ENCODE data around the gene FZD2.
A peak's percentile ranks its signal among the peaks of the same experiment; 100 is the strongest.
"Not testable (repeated sequence)": the region's sequence is repeated elsewhere in the genome, so short reads cannot be mapped to it uniquely, and the experiment has no call there.

Gene FZD2

DNA sequence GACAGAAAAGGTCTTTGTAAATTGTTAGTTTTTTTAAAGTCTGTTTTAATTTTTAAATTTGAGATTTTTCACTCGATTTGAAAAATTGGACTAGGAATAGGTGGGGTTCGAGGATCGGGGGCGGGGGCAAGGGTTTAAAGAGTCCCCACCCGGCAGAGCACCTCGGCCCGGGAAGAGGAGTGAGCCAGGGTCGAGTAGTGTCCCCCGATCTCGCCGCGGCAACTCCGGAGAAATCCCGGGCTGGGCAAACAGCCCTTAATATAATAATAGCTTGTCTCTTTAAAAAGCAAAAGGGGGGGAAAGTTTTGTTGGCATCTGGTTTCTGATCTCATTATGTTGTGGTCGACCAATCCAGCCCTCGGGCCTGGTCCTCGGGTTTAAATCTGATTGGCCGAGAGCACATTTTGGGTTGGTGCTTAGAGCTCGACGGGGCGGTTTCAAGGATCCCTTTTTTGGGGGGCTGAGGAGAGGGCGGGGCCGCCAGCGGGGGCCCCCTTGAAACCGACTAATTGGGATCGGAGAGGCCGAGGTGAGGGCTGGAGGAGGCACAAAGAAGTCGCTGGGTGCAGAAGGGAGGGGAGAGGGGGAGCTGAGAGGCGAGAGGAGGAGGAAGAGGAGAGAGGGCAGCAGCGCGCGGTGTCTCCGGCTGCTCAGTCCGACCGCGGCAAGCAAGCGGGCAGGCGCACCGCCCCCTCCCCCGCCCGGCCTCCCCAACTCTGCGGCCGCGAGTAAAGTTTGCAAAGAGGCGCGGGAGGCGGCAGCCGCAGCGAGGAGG lies at the start of gene FZD2:
Gene FZD2, plus strand, starts transcription at position 653 of the 775 bp plus-strand sequence. CDS start 205 bp downstream, outside the sequence.
- DNase-seq, result peak; percentile 97

DNA sequence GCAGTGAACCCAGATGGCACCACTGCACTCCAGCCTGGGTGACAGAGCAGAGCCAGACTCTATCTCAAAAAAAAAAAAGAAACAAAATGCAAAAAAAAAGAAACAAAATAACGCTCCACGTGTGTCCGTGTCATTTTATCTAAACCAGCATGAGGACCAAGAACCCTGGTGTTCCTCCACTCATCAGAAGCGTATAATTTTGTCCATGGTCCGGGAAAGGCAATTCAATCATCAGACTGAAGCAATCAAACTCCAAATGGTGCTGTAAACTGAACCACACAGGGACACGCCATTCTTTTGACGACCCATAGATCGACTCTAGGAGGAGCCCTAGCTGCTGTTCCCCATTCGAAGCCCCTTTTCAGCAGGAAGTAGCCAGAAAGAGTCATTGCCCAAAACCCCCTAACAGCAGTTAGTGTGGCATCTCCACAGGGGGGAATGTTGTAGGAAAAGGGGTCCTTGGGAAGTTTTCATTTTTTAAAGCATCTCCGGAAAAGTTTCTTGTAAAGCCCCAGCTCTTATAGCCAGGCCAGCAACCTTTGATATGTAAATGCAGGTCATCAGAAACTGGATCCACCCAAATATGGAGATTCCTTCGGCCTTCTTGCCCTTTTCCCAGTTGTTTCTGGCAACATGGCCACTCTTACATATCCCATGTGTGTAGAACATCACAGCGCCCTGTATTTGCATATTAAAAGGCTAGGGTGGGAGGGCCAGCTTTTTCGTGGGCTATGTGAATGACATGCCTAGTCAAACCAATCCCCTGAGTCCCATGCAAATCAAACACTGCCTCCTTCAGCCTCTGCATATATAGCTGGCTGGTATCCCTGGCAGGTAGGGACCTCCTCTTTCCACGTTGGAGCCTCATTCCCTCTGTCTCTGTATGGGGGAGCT lies 45.8 kb upstream of the FZD2 start:
- peak; percentile 11 for DNase-seq

DNA sequence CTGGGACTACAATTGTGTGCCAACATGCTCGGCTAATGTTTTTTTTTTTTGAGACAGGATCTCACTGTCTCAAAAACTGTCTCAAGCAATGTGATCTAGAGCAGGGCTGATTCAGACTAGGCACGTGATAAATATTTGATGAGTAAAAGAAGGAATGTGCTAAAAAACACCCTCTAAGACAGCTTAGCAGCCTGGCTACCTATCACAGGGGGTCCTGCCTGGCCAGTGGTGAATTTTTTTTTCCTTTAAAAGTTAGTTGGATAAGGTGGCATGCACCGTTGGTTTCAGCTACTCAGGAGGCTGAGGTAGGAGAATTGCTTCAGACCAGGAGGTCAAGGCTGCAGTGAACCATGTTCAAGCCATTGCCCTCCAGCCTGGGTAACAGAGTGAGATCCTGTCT lies 39.3 kb upstream of the FZD2 start:
- DNase-seq, result no peak

DNA sequence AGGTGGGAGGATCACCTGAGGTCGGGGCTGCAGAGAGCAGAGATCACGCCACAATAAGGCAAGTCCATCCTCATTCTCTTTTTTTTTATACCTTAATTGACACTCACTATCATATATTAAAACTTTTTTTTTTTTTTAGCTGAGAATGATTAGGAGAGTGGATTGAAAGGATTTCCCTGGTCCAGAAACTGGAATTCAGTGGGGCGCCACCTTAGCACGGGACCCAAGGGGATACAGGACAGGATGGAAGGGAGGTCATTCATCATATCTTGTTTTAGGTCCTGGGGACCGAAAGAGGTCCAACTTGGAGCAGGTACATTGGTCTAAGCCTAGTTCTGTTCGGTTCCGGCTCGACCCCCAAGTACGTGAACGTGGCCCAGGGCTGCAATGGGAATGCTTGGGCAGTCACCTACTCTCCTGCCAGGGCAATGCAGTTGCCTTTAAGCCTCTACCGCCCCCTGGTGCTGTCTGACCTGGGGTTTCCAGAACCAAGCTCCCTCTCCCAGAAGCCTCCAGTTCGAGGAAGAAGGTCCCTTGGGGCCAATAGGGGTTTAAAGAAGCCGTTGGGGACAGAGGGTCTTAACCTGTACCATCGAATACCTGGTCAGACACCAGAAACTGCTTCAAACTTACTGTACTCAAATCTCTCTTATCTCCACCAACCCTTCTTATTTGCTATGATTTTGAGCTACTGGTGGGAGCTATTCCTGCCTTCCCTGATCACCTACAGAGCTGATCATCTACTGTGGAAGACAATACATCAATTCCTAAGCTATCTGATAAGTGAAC lies 34.2 kb upstream of the FZD2 start:
- peak; percentile 74 for DNase-seq

DNA sequence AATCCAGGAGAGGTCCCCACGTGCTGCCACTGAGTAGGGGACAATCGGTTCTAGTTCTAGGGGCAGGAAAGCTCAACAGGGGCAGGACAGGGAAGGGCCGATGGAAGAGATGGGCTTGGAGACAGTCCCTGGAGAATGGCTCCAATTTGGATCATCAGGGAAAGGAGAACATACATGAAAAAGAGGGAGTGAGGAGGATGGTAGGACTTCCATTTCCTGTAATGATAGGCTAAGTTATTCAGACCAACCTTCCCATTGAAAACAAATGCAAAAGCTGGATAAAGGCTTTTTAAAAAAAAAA lies 33.7 kb upstream of the FZD2 start:
- no peak for DNase-seq

DNA sequence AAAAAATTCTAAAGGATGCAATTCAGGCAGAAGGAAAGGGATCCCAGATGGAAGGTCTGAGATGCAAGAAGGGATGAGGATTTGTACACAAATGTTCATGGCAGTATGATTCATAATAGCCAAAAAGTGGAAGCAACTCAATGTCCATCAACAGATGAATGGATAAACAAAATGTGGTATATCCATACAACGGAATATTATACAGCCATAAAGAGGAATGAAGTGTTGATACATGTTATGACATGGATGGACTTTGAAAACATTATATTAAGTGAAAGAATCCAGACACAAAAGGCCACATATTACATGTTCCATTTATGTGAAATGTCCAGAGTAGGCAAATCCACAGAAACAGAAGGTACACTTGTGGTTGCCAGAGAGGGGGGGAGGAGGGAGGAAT lies 30.2 kb upstream of the FZD2 start:
- no peak for DNase-seq

DNA sequence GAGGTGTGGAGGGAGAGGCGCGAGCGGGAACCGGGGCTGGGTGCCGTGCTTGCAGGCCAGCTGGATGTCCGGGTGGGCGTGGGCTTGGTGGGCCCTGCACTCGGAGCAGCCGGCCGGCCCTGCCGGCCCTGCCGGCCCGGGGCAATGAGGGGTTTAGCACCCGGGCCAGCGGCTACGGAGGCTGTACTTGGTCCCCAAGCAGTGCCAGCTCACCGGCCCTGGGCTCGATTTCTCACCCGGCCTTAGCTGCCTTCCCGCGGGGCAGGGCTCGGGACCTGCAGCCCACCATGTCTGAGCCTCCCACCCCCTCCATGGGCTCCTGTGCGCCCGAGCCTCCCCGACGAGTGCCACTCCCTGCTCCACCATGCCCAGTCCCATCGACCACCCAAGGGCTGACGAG lies 29.3 kb upstream of the FZD2 start:
- no peak for DNase-seq

DNA sequence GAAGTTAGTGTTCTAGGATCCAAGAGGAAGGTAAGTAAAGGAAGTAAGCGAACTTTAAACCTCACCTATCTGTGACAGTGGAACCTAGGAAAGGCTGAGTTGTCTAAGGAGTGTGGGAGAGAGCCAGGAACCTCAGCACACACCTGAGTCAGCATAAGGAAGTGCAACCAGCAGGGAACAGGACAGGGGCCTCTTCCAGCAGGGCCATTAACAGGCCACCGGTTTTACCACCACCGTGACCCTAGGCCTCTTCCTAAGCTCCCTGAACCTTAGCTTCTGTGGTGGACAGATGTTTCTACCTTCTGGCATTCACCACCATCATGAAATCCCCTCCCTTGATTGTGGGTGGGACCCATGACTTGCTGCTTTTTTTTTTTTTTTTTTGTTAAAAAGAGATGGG lies 27.4 kb upstream of the FZD2 start:
- no peak for DNase-seq

DNA sequence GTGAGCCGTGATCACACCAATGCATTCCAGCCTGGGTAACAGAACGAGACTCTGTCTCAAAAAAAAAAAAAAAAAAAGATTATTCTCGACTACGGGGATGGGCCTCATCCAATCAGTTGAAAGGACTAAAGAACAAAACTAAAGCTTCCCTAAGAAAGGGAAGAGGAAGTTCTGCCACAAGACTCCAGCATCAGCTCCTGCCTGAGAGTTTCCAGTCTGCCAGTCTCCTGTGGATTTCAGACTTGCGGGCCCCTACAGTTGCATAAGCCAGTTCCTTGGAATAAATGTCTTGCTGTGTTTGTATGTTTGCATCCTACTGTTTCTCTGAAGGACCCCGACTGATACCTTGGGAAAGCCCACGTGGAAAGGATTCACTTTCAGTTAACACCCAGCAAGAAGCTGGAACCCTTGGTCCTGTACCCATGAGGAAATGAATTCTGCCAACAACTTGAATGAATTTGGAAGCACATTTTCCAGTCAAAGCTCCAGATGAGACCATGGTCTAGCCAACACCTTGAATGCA lies 26.3 kb upstream of the FZD2 start:
- DNase-seq, result peak; percentile 71

DNA sequence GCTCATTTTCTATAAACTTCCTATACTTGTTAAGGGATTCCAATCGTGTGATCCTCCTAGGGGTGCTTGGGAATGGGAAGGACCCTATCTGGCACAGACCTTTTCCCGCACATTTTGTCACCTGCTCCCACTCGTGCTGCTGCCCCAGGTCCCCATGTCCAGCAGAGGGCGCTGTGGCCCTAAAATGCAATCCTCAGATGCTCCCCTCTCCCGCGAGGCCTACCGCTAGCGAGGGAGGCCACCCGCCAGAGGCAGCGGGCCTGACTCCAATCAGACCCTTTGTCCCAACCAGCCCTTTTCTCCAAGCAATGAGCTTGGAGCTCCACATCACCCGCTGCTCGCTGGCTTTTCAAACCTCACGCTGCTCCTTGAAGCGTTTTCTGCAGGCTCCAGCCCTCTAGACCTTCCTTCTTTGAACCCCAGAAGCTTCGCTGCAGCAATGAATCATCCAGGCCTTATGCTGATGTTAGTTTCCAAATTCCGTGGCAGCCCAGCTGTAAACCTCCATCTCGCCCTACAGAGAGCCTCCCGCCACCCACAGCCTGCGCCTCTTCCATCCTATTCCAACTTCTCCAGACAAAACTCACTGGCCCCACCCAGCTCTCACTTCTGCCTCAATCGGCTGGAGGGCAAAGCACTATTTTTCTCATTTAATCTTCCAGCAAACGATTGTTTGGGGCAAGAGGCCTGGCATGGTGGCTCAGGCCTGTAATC lies 23.6 kb upstream of the FZD2 start:
- peak; percentile 87 for DNase-seq

DNA sequence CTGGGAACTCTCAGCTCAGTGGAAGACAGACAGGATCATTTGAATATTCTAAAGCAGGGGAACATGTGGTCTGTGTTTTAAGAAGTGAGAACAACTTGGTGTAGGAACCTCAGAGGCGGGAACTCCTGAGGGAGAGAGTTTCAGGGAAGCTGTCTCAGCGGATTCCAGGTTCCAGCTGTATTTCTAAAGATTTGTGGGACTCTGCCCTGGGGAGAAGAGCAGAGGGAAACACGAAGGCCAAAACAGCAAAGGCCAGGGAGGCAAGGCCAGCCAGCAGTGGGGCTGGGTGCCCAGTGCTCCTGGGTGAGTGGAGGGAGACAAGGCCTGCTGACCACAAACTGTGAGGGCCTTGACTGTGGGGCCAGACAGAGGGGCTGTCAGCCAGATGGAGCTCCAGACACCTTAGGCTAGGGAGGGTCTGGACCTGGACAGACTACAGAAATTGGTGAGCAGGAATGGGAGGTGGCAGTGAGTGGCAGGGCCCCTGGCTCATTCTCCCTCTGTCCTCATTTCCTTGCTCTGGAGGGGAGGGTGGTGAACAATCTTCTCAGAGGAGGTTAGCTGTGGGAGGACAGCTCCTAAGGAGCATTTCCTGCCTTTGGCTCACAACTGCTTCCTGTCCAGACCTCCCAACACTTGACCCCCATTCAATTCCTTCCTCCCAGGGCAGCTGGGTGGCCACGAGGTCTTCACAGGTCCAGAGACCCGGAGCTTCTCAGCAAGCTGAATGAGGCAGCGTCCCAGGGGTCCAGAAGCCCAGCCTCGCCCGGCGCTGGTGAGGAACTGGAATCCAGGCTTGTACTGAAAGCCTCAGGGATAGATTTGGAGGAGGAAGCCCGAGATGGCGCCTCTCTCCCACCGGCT lies 21.0 kb upstream of the FZD2 start:
- DNase-seq, result peak; percentile 74

DNA sequence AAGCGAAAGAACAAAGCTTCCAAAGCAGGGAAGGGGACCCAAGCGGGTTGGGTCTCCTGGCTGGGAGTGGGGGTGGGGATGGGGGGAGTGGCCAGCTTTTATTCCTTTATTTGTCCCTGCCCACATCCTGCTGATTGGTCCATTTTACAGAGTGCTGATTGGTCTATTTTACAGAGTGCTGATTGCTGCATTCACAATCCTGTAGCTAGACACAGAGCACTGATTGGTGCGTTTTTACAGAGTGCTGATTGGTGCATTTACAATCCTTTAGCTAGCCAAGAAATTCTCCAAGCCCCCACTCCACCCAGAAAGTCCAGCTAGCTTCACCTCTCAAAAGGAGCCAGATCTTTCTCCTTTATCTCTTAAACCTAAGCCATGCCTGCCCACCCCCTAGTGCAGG lies 19.4 kb upstream of the FZD2 start:
- not testable (repeated sequence) for DNase-seq

DNA sequence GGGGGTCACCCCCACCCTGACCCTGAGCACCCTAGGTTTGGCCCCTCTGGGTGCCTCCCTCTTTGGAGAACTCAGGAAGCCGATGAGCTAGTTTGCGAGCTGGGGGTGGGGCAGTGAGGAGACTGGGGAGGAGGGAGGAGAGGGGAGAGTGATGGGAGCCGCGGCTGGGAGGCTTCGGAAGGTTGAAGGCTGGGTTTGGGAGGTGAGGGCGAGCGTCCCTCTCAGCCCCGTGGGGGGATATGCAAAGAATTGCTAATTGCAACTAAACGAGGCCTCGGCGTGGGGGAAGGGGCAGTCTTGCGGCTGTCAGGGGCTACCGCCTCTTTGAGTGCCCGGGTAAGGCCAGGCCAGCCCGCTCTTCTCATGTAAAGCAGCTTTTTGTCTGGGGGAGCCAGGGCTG lies 17.6 kb upstream of the FZD2 start:
- DNase-seq, result no peak

DNA sequence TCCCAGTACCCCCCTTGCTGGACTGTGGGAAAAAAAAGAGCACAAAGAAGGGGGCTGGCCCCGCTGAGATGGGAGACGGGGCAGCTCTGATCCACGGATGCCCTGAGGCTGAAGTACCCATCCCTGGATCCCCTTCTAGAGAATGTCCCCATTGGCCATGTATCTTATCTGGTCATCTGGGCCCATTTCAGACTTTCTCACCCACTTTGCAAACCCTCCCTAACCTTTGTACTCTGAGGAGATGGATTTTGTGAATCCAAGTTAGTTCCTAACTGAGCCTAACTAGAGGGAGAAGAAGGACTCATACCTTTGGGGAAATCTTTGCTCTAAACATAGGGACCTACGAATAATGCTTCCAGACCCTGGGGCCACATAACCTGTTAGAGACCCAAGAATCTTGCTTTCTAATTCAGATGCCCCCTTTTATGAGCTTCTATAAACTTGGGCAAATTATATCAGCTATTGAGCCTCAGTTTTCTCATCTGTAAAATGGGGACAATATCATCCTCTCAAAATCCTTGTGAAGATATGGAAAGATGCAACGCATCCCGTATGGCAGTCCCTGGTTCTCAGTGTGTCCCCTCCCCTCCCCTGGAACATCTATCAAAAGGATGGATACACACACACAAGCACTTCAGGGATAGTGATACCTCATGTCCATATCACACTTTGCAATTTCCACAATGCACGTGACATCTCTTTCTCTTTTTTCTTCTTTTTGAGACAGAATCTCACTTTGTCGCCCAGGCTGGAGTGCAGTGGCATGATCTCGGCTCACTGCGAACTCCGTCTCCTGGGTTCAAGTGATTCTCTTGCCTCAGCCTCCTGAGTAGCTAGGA lies 16.8 kb upstream of the FZD2 start:
- no peak for DNase-seq

DNA sequence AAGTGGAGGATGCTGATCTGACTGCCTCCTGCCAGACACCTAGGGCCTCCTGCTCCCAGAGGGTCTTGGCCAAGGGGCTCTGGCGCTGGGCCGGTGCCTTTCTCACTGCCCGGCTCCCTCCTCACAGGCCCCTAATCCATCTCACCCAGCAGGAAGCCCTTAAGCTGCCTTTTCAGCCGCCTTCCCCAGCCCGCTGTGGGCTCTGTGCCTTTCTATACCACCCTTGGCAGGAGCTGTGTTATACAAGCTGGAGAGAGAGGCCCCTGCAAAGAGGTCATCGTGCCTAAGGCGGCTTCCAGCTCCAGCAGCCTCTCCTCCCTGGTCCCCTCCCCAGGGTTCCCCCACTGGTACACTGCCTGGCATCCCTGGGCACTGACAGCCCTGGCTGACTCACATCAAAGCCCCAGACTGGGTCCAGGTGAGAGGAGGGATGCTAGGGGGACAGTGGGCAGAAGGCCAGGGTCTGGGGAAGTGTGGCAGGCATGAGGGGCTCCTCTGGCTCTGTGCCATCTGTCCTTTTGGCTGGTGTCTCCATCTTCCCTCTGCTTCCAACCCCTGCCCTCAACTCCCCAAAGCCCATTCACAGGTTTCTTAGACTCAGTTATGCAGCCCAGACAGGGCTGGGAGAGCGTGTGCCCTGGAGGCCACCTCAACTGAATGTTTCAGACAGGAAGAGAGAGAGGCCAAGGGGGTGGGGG lies 15.3 kb upstream of the FZD2 start:
- DNase-seq, result no peak

DNA sequence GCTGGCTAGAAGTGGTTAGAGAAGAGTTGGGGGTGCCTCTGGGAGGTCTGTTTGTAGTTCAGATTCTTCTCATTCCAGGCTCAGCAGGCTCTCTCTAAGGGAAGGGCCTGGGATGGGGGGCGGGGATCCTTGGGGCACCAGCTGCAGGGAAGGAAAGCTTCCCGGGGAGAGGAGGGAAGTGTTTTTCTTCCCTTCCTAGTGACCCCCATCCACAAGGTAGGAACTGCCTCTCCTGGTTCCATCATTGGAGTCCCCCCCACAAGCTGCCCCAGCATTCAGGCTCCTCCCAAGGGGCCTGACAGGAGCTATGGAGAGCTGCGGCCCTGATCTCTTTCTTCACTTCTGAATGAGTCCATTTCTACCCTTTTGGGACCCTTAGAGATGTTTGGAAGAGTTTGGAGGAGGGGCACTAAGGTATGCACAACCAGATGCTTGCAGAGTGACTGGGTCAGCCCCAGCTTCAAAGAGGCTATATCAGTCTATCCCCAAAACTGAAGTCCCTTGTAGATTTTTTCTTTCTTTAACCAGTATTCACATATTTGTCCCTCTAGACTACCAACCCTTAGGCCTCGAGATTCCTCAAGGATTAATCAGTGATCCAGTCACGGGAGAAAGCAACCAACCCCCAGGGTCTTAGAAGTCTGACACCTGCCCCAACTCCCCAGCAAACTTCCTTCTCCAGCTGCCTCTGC lies 13.9 kb upstream of the FZD2 start:
- no peak for DNase-seq

DNA sequence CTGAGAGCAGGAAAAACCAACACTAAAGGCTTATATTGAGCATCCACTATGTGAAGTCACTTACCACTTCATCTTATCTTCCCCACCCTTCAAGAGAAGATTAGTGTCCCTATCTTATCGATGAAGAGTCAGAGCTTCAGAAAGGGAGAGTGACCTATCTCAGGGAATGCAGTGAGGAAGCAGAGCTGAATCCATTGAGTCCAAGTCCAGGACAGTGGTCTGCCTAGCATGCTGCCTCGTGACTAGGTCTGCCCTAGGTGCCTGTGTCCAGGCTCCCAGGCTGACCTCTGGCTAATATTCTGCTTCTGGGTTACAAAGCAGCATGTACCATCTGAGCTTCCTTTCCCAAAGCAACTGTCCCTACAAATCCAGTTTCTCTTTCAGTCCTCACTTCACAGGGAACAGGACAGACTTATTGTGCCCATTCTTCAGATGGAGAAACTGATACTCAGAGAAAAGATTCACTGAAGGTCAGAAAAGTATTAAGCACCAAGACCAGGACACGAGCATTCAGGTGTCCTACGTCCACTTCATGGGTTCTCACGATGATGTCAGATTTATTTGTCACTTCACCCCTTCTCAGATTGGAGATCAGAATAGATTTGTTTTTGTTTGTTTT lies 13.3 kb upstream of the FZD2 start:
- no peak for DNase-seq

DNA sequence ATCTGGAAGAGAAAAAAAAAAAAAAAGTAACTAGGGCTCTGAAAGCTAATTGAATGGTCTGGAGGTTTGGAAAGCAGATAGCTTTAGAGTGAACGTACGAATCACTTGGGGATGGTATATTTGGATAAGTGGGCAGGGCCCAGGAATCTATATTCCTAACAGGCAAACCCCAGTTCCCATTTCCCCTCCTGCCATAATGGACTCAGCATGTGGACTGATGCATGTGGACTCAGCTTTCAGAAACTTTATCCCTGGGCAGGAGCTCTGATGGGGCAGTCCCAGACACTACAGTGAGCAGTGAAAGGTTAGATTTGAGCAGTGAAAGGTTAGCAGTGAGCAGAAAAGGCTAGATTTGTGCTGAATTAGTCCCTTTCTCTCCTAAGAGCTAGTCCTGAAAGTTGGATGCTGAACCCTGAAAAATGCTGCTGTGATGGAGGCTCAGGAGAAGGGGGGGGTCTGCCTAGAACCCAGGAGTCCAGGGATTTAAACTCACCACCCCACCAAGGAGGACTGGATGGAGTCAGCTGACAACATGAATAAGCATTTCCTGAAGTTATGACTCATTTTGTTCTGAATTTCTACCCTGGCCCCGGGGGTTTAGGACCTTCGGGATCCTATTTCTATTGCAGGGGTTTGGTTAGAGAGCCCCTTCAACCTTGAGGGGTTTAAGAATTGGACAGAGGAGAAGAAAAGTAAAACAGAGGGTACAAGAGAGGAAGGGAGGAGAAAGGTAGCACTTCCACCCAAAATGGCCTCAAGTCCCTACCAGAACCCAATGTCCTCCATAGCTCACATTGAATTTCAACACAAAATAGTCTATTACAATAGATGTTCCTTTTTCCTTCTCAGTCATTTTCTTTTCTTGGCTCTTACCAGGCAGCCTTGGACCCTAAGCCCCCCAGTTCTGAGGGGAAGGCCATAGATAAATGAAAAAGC lies 10.3 kb upstream of the FZD2 start:
- DNase-seq, result peak; percentile 17

Measured in MV-4-11 (cell line).